BJ (cell line): ENCODE data around the gene DEDD. TPM values are rescaled to one million over a fixed set of nuclear protein-coding genes. Genes with fewer than 3 reads are reported as not detected.

Experiments used
- CTCF ChIA-PET: fragments of 350-600 bp; formaldehyde crosslinking; extraction: SDS; loops from one replicate; lab custom pipeline; 2021; ENCODE audit warnings: antibody characterized with exemption, inconsistent platforms; lab: Yijun Ruan, JAX
- POLR2A ChIA-PET: fragments of 300-600 bp; sonication (Branson Sonifier 250); formaldehyde crosslinking; extraction: SDS; loops from one replicate; lab custom pipeline; 2021; ENCODE audit warnings: antibody characterized with exemption; lab: Charles Lee
- DNase-seq: peaks from one replicate; pipeline ENCODE4 v3.0.0-alpha.2; 2011; ENCODE audit warnings: low read depth
- H3K27me3 ChIP-seq: 2 replicates; pipeline ENCODE4 v1.6.0; 2011; ENCODE audit warnings: low read length; ENCODE audit not compliant: control insufficient read depth, insufficient read depth
- H3K36me3 ChIP-seq: 2 replicates; pipeline ENCODE4 v1.5.1; 2011; ENCODE audit warnings: low read length; ENCODE audit not compliant: control insufficient read depth, insufficient read depth
- H3K4me3 ChIP-seq: 2 replicates; pipeline ENCODE4 v1.5.1; 2011; ENCODE audit warnings: low read depth, mild to moderate bottlenecking, control low read depth, low read length
- polyA plus RNA-seq: library from polyadenylated mRNA; depleted of rRNA; stranded (reverse); fragments of >200 nt; gene quantifications from 2 replicates; pipeline ENCODE4 v1.2.3, GENCODE V29; 2011
- TF ChIP-seq, protein P1 (sequence below): IDR thresholded peaks from 2 replicates; pipeline ENCODE4 v1.5.1; 2011; ENCODE audit warnings: low read depth, mild to moderate bottlenecking, control low read depth, inconsistent platforms, low read length, moderate library complexity; ENCODE audit not compliant: insufficient read depth

DEDD gene
- polyA plus RNA-seq, 1 experiment, result 74.0 TPM

DNA sequence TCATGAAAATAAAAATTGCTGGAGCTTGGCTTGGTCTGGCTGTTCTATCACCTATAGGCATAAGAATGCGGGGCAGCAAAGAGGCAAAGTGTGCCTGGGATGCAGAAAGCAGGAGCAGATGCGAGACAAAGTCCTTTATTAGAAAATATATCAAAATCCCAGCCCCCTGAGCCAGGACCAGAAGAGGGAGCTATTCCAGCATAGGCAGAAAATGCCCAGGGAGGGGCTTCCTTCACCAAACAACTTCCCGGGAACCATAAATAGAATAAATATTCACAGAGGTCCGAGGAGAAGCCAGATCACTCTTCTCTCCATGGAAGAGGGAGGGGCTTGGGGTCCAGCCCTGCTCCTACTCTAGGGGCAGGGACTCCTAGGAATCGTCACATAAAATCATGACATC is 38.7 kb upstream of the DEDD start:
- TF ChIP-seq, protein P1, sequence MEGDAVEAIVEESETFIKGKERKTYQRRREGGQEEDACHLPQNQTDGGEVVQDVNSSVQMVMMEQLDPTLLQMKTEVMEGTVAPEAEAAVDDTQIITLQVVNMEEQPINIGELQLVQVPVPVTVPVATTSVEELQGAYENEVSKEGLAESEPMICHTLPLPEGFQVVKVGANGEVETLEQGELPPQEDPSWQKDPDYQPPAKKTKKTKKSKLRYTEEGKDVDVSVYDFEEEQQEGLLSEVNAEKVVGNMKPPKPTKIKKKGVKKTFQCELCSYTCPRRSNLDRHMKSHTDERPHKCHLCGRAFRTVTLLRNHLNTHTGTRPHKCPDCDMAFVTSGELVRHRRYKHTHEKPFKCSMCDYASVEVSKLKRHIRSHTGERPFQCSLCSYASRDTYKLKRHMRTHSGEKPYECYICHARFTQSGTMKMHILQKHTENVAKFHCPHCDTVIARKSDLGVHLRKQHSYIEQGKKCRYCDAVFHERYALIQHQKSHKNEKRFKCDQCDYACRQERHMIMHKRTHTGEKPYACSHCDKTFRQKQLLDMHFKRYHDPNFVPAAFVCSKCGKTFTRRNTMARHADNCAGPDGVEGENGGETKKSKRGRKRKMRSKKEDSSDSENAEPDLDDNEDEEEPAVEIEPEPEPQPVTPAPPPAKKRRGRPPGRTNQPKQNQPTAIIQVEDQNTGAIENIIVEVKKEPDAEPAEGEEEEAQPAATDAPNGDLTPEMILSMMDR, result no peak; the same call in 1 of the 2 replicates
- Histone ChIP-seq H3K4me3 (no peak overlapping the region), H3K36me3 (peaks cover 20% of the 10 kb centered on the region), H3K27me3 (no peaks in the 10 kb centered on the region)
- CTCF ChIA-PET, result no interaction called here
- no peak for DNase-seq
- POLR2A ChIA-PET, result no interaction called here

DNA sequence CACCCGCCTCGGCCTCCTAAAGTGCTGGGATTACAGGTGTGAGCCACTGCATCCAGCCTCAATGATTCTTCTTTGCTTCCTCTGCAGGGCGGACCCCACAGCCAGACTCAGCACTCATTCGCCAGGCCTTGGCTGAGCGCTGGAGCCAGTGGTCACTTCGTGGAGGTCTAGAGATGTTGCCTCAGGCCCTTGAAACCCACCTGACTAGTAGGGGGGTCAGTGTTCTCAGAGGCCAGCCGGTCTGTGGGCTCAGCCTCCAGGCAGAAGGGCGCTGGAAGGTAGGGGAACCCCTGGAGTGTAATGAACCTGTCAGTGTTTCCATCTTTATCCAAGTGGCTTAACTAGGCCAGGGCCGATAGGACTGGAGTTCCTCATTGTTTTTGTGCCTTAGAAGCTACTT is 36.4 kb upstream of the DEDD start:
- Histone ChIP-seq H3K36me3 (peaks cover 18% of the 10 kb centered on the region), H3K27me3 (no peaks in the 10 kb centered on the region), H3K4me3 (no peak overlapping the region)
- ChIA-PET POLR2A (no interaction called here), CTCF (interaction anchor here (1.1 kb wide), 1 partner anchor 11 kb away, joined by 3 read pairs; no protein-coding TSS in a partner anchor)
- TF ChIP-seq, protein P1, result no peak
- DNase-seq, result no peak

GRCh38 chr1:161166669-161167548 is 34.4 kb upstream of the DEDD start:
- no peak for DNase-seq
- no peaks in the 10 kb centered on the region for H3K27me3 ChIP-seq
- H3K4me3 ChIP-seq, result peak overlapping the region; percentile 81
- TF ChIP-seq, protein P1, result no peak
- POLR2A ChIA-PET, result interaction anchor here (1.0 kb wide), 2 partner anchors 11 to 14 kb away, joined by 3 to 8 read pairs; no protein-coding TSS in a partner anchor
- CTCF ChIA-PET, result interaction anchor here (0.9 to 2.1 kb wide), 10 partner anchors 10 to 216 kb away, joined by 3 to 10 read pairs (median 4); partner anchors contain the start of genes B4GALT3, DEDD and TOMM40L
- H3K36me3 ChIP-seq, result peaks cover 18% of the 10 kb centered on the region

DNA sequence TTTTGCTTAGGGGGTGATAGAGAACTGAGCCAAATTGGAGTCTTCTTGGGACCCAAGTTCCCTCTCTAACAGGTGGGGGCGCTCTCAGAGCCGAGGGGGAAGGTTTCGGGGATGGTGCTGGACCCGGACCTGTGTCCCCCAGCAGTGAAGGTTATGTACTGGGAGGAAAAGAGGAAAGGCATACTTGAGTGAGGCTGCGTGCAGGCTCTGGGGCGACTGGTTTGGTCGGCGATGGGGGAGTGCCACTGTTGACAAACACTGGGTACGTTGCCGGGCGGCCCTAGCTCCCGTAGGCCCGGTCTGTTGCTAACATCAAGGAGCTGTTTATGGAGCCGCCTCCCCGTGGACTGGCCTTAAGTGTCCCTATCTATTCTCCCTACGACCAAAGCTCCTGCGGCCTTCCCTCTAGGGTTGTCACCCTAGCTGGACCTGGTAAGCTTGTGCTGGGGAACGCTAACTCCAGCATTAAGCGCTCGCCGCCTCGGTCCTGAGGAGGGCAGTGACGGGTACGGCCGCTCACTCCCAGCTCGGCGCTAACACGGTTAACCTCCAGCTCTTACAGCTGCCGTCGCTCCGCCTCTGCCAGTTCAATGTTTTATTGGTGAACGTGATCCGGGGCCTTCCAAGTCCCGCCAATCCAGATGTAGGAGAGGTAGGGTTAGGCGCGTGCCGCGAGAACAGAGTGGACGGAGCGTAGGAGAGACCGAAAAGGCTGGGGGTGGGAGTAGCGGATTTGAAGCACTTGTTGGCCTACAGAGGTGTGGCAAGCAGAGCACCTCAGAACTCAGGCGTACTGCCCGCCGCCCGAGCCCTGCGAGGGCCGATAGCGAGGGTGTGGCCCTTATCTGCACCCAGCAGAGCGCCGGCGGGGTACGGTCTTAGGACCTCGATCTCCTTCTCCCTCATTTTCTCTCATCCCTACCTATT is 33.5 kb upstream of the DEDD start, which contains the start of gene PPOX:
Gene PPOX (plus strand): TSS at position 685 of the 927 bp plus-strand sequence. CDS start 422 bp downstream, outside the sequence.
- peak within 1 kb of the TSS; percentile 81 for H3K4me3 ChIP-seq
- peaks cover 14% of the 10 kb centered on the region for H3K36me3 ChIP-seq
- DNase-seq, result peak; percentile 95
- H3K27me3 ChIP-seq, result no peaks in the 10 kb centered on the region
- POLR2A ChIA-PET, result interaction anchor here (1.0 kb wide), 2 partner anchors 10 to 13 kb away, joined by 3 to 8 read pairs; no protein-coding TSS in a partner anchor
- TF ChIP-seq, protein P1, result peak; percentile 59
- CTCF ChIA-PET, result interaction anchor here (0.6 to 2.1 kb wide), 18 partner anchors 9 to 223 kb away, joined by 3 to 10 read pairs (median 4); partner anchors contain the start of genes B4GALT3, CFAP126, DEDD and TOMM40L
